ENCODE results near the gene STK25. TPM values are rescaled to one million over a fixed set of nuclear protein-coding genes. Genes with fewer than 3 reads are reported as not detected.

Gene STK25
- total and polyA plus RNA-seq, 2 of the 8 experiments (the other 6 are each of a cell fraction or from before 2014, with no cell fraction given): 159 to 546 TPM

DNA sequence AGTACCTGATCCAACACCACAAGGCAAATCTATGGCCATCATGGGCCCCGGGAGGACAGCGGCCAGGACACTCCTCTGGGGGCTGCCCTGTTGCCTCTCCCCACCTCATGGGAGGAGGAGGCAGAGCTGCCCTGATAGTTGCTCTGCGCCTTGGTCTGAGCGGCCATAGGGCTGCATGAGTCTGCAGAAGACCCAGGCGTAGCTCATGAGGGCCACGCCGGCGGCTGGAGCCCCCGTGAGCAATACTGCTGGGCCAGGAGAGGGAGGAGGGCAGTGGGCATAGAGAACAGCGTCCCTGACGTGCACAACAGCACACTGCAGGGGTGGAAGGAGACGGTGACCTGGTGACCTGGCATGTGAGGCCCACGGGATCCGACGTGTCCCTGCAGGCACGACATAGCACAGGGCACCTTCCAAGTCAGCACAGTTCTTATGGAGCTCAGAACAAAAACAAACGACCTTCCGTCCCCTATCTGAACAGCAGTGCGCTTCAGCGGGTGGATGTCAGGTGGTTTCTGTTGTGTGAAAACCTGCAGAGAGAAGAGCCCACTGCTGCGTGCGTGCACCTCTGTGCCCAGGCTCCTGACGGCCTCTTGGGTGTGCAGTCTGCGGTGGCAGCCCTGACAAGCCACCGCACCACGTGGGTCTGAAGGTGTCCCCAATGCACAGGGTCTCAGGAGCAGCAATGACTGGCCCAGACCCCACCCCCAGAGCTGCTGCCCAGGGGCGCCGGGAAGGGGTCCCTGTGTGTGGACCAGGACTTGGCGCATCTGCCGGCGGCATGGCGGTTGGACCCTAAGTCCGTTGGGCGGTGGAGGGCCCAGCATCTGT, 13.0 kb downstream of the STK25 start:
- H4K91ac ChIP-seq (replicated peaks; ENCODE audit: insufficient read length, low read length): no peak overlapping the region
- no peak overlapping the region for H3K18ac ChIP-seq (ENCODE audit: extremely low read depth, low read length)
- no peak overlapping the region for H4K8ac ChIP-seq (ENCODE audit: extremely low read depth, insufficient read depth, low read length)
- H2AK5ac ChIP-seq (ENCODE audit: low read depth, low read length): no peak overlapping the region
- no peak overlapping the region for H2BK20ac ChIP-seq (ENCODE audit: low read length)
- H2BK120ac ChIP-seq (replicated peaks; ENCODE audit: low read depth, low read length): no peak overlapping the region
- CTCF ChIA-PET (ENCODE audit: partially characterized antibody): interaction anchor here (1.1 to 1.8 kb wide), 2 partner anchors 13 to 36 kb away, joined by 4 to 5 read pairs; no protein-coding TSS in a partner anchor
- H3K27me3 ChIP-seq (replicated peaks in 1 of 4; ENCODE audit: control insufficient read depth in 3 of 4, extremely low read depth in 1 of 4, insufficient read depth in 3 of 4, low read length in 3 of 4): no peaks in the 10 kb centered on the region
- H3K79me2 ChIP-seq (ENCODE audit: control insufficient read depth in 1 of 2, insufficient read depth in 2 of 2, low read length in 2 of 2): no peaks in the 10 kb centered on the region; a peak in 1 of 4 replicates
- peaks cover 5% of the 10 kb centered on the region; the same call in 1 of the 2 replicates for H3K79me1 ChIP-seq (ENCODE audit: low read depth, low read length)
- H3K23ac ChIP-seq (ENCODE audit: insufficient read length): no peak overlapping the region
- no peak overlapping the region for H4K5ac ChIP-seq (ENCODE audit: insufficient read length, low read depth, low read length)
- no peak for DNase-seq (ENCODE audit: low read depth in 1 of 2, low spot score in 2 of 2)
- H3K4me2 ChIP-seq (ENCODE audit: insufficient read depth in 1 of 2, low read depth in 2 of 2, low read length in 2 of 2): no peak overlapping the region
- peaks cover 15 to 32% of the 10 kb centered on the region in 2 experiments for H4K20me1 ChIP-seq (replicated peaks in 1 of 2; ENCODE audit: control insufficient read depth in 1 of 2, insufficient read depth in 2 of 2, low read length in 2 of 2)
- no peak overlapping the region for H3K4ac ChIP-seq (replicated peaks; ENCODE audit: insufficient read length, low read depth, low read length)
- no peak overlapping the region for H2BK5ac ChIP-seq (ENCODE audit: low read depth, low read length)
- H3K56ac ChIP-seq (replicated peaks; ENCODE audit: insufficient read length, low read depth, low read length): no peak overlapping the region
- 91% methylated on average over 33 of the region's 34 CpGs; no CpG with 5 or more reads in 1 of the 2 experiments for WGBS, 2 experiments (ENCODE audit: extremely low coverage in 1 of 2, insufficient coverage in 1 of 2, insufficient read length in 1 of 2, insufficient replicate concordance in 2 of 2, low coverage in 1 of 2, low lambda C conversion rate in 2 of 2, missing lambda C conversion rate in 1 of 2)
- no peak overlapping the region for H3K4me3 ChIP-seq (ENCODE audit: extremely low read depth in 1 of 4, insufficient read depth in 2 of 4, low read depth in 3 of 4, low read length in 4 of 4)
- no peak overlapping the region for H2AFZ ChIP-seq (ENCODE audit: low read length)
- H3K14ac ChIP-seq (ENCODE audit: insufficient read length): no peak overlapping the region
- FAIRE-seq: no peak
- no peak overlapping the region for H2BK15ac ChIP-seq (ENCODE audit: low read length)
- TF ChIP-seq, protein P1, sequence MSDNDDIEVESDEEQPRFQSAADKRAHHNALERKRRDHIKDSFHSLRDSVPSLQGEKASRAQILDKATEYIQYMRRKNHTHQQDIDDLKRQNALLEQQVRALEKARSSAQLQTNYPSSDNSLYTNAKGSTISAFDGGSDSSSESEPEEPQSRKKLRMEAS (IDR thresholded peaks at IDR 0.05): no peak
- peak; percentile 34; the same call in 1 of the 2 replicates for TF ChIP-seq POLR2AphosphoS5 (IDR thresholded peaks at IDR 0.05; ENCODE audit: low read depth, low read length)
- H3K9me3 ChIP-seq (ENCODE audit: insufficient read depth in 2 of 2, low read depth in 1 of 2, low read length in 1 of 2): no peaks in the 10 kb centered on the region
- no peak overlapping the region for H3K9ac ChIP-seq (replicated peaks in 1 of 4; ENCODE audit: extremely low read depth in 1 of 4, low read depth in 3 of 4, low read length in 3 of 4)
- no peak overlapping the region for H2BK12ac ChIP-seq (ENCODE audit: low read depth, low read length)
- H3K27ac ChIP-seq (ENCODE audit: low read depth, low read length): no peak overlapping the region
- peaks cover 7 to 59% (median 38%) of the 10 kb centered on the region in 4 experiments for H3K36me3 ChIP-seq (ENCODE audit: control insufficient read depth in 2 of 4, insufficient read depth in 4 of 4, low read length in 3 of 4)
- no peaks in the 10 kb centered on the region; a peak in 1 of 7 replicates for H3K4me1 ChIP-seq (replicated peaks in 1 of 4; ENCODE audit: control insufficient read depth in 3 of 4, insufficient read depth in 4 of 4, low read length in 3 of 4)
- POLR2A ChIA-PET (ENCODE audit: partially characterized antibody): interaction anchor here (0.9 to 9.1 kb wide), 3 partner anchors 10 to 346 kb away, joined by 3 to 104 read pairs (median 4); partner anchors contain the start of genes PASK, PPP1R7 and STK25
- H3K23me2 ChIP-seq (ENCODE audit: low read depth, low read length): no peaks in the 10 kb centered on the region
